ENCODE measurements around the gene NWD2. TPM values are rescaled to one million over a fixed set of nuclear protein-coding genes. Genes with fewer than 3 reads are reported as not detected.

NWD2 gene
- total and polyA plus RNA-seq, 4 donors, result 0.17 TPM; not detected in 3

DNA sequence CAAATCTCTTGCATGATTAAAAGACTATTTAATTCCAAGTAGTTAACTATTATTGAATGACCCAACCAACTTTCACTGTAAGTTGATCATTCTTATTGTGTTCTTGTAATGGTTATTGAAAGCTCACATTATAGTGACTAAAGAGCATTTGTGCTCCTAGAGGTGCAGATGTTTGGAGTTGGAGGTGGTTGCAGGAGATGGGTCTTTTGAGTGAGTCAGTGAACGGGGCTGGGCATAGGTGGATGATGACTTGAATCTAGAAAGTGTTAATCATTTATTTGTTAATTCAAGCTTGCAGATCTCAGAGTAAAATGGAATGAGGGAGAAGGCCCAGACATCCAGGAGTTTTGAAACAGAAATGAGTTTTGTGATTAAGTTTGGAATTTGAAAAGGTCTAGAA is 13.7 kb downstream of the NWD2 start:
- DNase-seq (no peak), ATAC-seq (ENCODE audit: insufficient read depth, low FRiP score) (no peak)
- no peak overlapping the region for H3K4me3 ChIP-seq
- H3K4me1 ChIP-seq (ENCODE audit: control insufficient read depth in 5 of 5, insufficient read depth in 5 of 5, low read length in 5 of 5), result no peaks in the 10 kb centered on the region
- no peaks in the 10 kb centered on the region for H3K36me3 ChIP-seq (ENCODE audit: control insufficient read depth in 4 of 4, insufficient read depth in 4 of 4, low read length in 4 of 4)
- H3K27ac ChIP-seq (ENCODE audit: low read depth in 1 of 2, low read length in 1 of 2), result no peak overlapping the region
- H3K9ac ChIP-seq (ENCODE audit: insufficient read depth in 1 of 2, low read length in 2 of 2), result no peak overlapping the region
- no peaks in the 10 kb centered on the region for H3K9me3 ChIP-seq (ENCODE audit: control insufficient read depth in 4 of 4, insufficient read depth in 3 of 4, low read length in 3 of 4)
- 68 to 81% methylated on average over 1 of the region's 1 CpG for WGBS, 2 donors
- TF ChIP-seq, protein P1, sequence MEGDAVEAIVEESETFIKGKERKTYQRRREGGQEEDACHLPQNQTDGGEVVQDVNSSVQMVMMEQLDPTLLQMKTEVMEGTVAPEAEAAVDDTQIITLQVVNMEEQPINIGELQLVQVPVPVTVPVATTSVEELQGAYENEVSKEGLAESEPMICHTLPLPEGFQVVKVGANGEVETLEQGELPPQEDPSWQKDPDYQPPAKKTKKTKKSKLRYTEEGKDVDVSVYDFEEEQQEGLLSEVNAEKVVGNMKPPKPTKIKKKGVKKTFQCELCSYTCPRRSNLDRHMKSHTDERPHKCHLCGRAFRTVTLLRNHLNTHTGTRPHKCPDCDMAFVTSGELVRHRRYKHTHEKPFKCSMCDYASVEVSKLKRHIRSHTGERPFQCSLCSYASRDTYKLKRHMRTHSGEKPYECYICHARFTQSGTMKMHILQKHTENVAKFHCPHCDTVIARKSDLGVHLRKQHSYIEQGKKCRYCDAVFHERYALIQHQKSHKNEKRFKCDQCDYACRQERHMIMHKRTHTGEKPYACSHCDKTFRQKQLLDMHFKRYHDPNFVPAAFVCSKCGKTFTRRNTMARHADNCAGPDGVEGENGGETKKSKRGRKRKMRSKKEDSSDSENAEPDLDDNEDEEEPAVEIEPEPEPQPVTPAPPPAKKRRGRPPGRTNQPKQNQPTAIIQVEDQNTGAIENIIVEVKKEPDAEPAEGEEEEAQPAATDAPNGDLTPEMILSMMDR (IDR thresholded peaks at IDR 0.05; ENCODE audit: control extremely low read depth, extremely low read depth), result no peak
- peaks cover 0 to 14% (median 4%) of the 10 kb centered on the region in 3 donors for H3K27me3 ChIP-seq (ENCODE audit: control insufficient read depth in 3 of 3, insufficient read depth in 3 of 3, low read length in 2 of 3)

DNA sequence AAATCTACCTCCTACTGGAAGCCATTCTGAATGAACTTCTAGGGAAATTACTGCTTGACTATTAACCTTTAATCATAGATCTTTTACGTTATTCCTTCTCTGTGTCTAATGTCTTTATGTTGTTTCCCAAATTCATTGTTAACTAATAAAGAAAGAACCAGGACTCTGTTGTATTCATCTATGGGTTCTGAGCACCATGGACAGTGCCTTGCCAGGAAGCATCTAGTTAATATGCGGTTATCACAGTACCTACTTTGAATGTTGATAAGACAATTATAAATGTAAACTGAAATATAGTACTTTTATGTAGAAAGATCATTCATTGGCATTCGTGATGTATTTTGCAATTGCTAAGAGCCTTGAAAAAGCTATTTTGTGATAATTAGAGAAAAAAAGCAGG is 23.8 kb downstream of the NWD2 start:
- peak in 2 of 3 donors; percentile 33 to 60 for DNase-seq
- no peaks in the 10 kb centered on the region for H3K27me3 ChIP-seq (ENCODE audit: control insufficient read depth in 3 of 3, insufficient read depth in 3 of 3, low read length in 2 of 3)
- TF ChIP-seq, protein P1 (IDR thresholded peaks at IDR 0.05; ENCODE audit: control extremely low read depth, extremely low read depth), result no peak
- 59 to 82% methylated on average over 3 of the region's 3 CpGs for WGBS, 2 donors
- no peak overlapping the region for H3K9ac ChIP-seq (ENCODE audit: insufficient read depth in 1 of 2, low read length in 2 of 2)
- no peaks in the 10 kb centered on the region for H3K9me3 ChIP-seq (ENCODE audit: control insufficient read depth in 4 of 4, insufficient read depth in 3 of 4, low read length in 3 of 4)
- H3K4me1 ChIP-seq (ENCODE audit: control insufficient read depth in 5 of 5, insufficient read depth in 5 of 5, low read length in 5 of 5), result no peaks in the 10 kb centered on the region
- H3K36me3 ChIP-seq (ENCODE audit: control insufficient read depth in 4 of 4, insufficient read depth in 4 of 4, low read length in 4 of 4), result no peaks in the 10 kb centered on the region
- ATAC-seq (ENCODE audit: insufficient read depth, low FRiP score), result no peak
- H3K27ac ChIP-seq (ENCODE audit: low read depth in 1 of 2, low read length in 1 of 2), result no peak overlapping the region
- no peak overlapping the region for H3K4me3 ChIP-seq

DNA sequence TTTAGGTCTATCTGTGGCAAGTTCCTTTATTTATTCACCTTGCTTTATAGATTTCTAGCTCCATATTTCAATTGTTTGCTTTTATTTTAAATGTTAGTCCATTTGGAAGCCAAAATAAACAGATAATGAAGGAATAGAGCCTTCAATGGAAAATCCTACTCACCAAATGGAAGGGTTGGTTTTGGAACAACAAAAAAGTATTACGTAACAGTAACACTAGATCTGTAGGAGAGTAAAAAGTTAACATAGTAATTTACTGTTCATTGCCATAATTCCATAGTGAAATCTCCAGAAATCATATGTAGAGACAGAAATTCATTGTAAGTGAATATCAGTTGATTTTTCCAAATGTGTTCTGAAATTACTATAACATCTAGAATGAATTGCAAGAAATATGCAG is 34.6 kb downstream of the NWD2 start:
- H3K4me3 ChIP-seq, result no peak overlapping the region

More for the DNA sequence above, 34.6 kb downstream of the NWD2 start:
- Histone ChIP-seq H3K4me1 (ENCODE audit: control insufficient read depth in 5 of 5, insufficient read depth in 5 of 5, low read length in 5 of 5) (no peaks in the 10 kb centered on the region), H3K27me3 (ENCODE audit: control insufficient read depth in 3 of 3, insufficient read depth in 3 of 3, low read length in 2 of 3) (no peaks in the 10 kb centered on the region), H3K9ac (ENCODE audit: insufficient read depth in 1 of 2, low read length in 2 of 2) (no peak overlapping the region), H3K27ac (ENCODE audit: low read depth in 1 of 2, low read length in 1 of 2) (no peak overlapping the region), H3K36me3 (ENCODE audit: control insufficient read depth in 4 of 4, insufficient read depth in 4 of 4, low read length in 4 of 4) (no peaks in the 10 kb centered on the region), H3K9me3 (ENCODE audit: control insufficient read depth in 4 of 4, insufficient read depth in 3 of 4, low read length in 3 of 4) (no peaks in the 10 kb centered on the region)
- 90 to 91% methylated on average over 1 of the region's 1 CpG for WGBS, 2 donors
- TF ChIP-seq, protein P1 (IDR thresholded peaks at IDR 0.05; ENCODE audit: control extremely low read depth, extremely low read depth), result no peak
- ATAC-seq (ENCODE audit: insufficient read depth, low FRiP score) (no peak), DNase-seq (no peak)
